CD14-positive monocyte (primary cell): ENCODE measurements around the gene TRIM44. TPM values are rescaled to one million over a fixed set of nuclear protein-coding genes. Genes with fewer than 3 reads are reported as not detected.

Experiments
- DNase-seq, 3 donors: peaks; one replicate each; pipeline ENCODE4 v3.0.0-alpha.2; 2011 to 2022
- H2AFZ ChIP-seq: 2 replicates; pipeline ENCODE4 v1.6.0; 2012; ENCODE audit warnings: mild to moderate bottlenecking, low read depth, low read length, inconsistent platforms; ENCODE audit not compliant: insufficient read depth, poor library complexity, severe bottlenecking
- H3K27ac ChIP-seq, 2 donors: 1 replicate in 1 of 2; 2 replicates in 1 of 2; pipeline ENCODE4 v1.5.1; 2012 to 2013; ENCODE audit warnings: low read length in 2 of 2, control low read depth in 1 of 2, inconsistent platforms in 1 of 2, low read depth in 1 of 2, mild to moderate bottlenecking in 1 of 2
- H3K27me3 ChIP-seq, 2 donors: one replicate each; pipeline versions ENCODE4 v1.6.0 to v1.6.1; 2011 to 2013; ENCODE audit warnings: low read length in 2 of 2; ENCODE audit not compliant: control insufficient read depth in 2 of 2, insufficient read depth in 2 of 2
- H3K36me3 ChIP-seq, 2 donors: replicated peaks in 1 of 2; 1 replicate in 1 of 2; 2 replicates in 1 of 2; pipeline versions ENCODE4 v1.5.1 to v1.6.1; 2012 to 2013; ENCODE audit warnings: low read length in 2 of 2, control low read depth in 1 of 2, inconsistent platforms in 1 of 2, mild to moderate bottlenecking in 1 of 2; ENCODE audit not compliant: insufficient read depth in 2 of 2, control insufficient read depth in 1 of 2
- H3K4me1 ChIP-seq, 2 donors: 1 replicate in 1 of 2; 2 replicates in 1 of 2; pipeline versions ENCODE4 v1.5.1 to v1.6.1; 2012 to 2013; ENCODE audit warnings: low read length in 2 of 2, control low read depth in 1 of 2, inconsistent platforms in 1 of 2, mild to moderate bottlenecking in 1 of 2, moderate library complexity in 1 of 2; ENCODE audit not compliant: insufficient read depth in 2 of 2, control insufficient read depth in 1 of 2
- H3K4me2 ChIP-seq: replicated peaks from 2 replicates; pipeline ENCODE3; 2012; ENCODE audit warnings: low read length, moderate library complexity, mild to moderate bottlenecking; ENCODE audit not compliant: poor library complexity, severe bottlenecking; ENCODE audit errors: extremely low read depth
- H3K4me3 ChIP-seq, 3 experiments: fragments of 200-600 bp in 1 of 3; sonication (generic) in 1 of 3; replicated peaks in 1 of 3; 1 replicate in 2 of 3; 2 replicates in 1 of 3; pipeline ENCODE4 v1.5.1; 2011 to 2013; ENCODE audit warnings: low read length in 3 of 3, mild to moderate bottlenecking in 3 of 3, control low read depth in 2 of 3, low read depth in 2 of 3, inconsistent platforms in 1 of 3, moderate library complexity in 1 of 3
- H3K79me2 ChIP-seq: 2 replicates; pipeline ENCODE4 v1.6.0; 2012; ENCODE audit warnings: mild to moderate bottlenecking, control low read depth, inconsistent platforms, low read length, moderate library complexity; ENCODE audit not compliant: insufficient read depth
- H3K9ac ChIP-seq: 2 replicates; pipeline ENCODE4 v1.6.0; 2017; ENCODE audit warnings: low read length, mild to moderate bottlenecking; ENCODE audit not compliant: insufficient read depth, poor library complexity, severe bottlenecking
- H3K9me3 ChIP-seq, 2 donors: replicated peaks in 1 of 2; 1 replicate in 1 of 2; 2 replicates in 1 of 2; pipeline versions ENCODE4 v1.5.1 to v1.6.1; 2012 to 2013; ENCODE audit warnings: low read length in 2 of 2, control low read depth in 1 of 2; ENCODE audit not compliant: control insufficient read depth in 1 of 2, insufficient read depth in 1 of 2
- H4K20me1 ChIP-seq: 2 replicates; pipeline ENCODE4 v1.6.0; 2012; ENCODE audit warnings: mild to moderate bottlenecking, low read length, control low read depth, moderate library complexity; ENCODE audit not compliant: insufficient read depth
- H3K27ac Mint-ChIP-seq, 7 donors: one replicate each; pipeline ENCODE4 v1.8.0; 2020; ENCODE audit warnings: mild to moderate bottlenecking in 7 of 7, mixed read lengths in 7 of 7, moderate library complexity in 6 of 7, inconsistent platforms in 2 of 7
- H3K27me3 Mint-ChIP-seq, 3 donors: one replicate each; pipeline ENCODE4 v1.8.0; 2021 to 2022; ENCODE audit warnings: low read depth in 3 of 3, mild to moderate bottlenecking in 3 of 3, mixed read lengths in 3 of 3, moderate library complexity in 3 of 3, inconsistent platforms in 1 of 3
- H3K36me3 Mint-ChIP-seq, 2 donors: one replicate each; pipeline ENCODE4 v1.8.0; 2020; ENCODE audit warnings: mixed read lengths in 2 of 2, inconsistent platforms in 1 of 2, mild to moderate bottlenecking in 1 of 2
- H3K4me1 Mint-ChIP-seq: one replicate; pipeline ENCODE4 v1.8.0; 2020; ENCODE audit warnings: mild to moderate bottlenecking, mixed read lengths
- H3K4me3 Mint-ChIP-seq, 2 donors: one replicate each; pipeline ENCODE4 v1.8.0; 2020; ENCODE audit warnings: mild to moderate bottlenecking in 2 of 2, mixed read lengths in 2 of 2, moderate library complexity in 1 of 2
- H3K9me3 Mint-ChIP-seq, 7 donors: one replicate each; pipeline ENCODE4 v1.8.0; 2020 to 2022; ENCODE audit warnings: mixed read lengths in 7 of 7, mild to moderate bottlenecking in 6 of 7, moderate library complexity in 6 of 7, inconsistent platforms in 2 of 7
- WGBS: methylation state at CpG from one replicate; pipeline ENCODE4 v1.1.5; 2013; ENCODE audit warnings: missing lambda C conversion rate; ENCODE audit not compliant: insufficient coverage; 5-methylcytosine and 5-hydroxymethylcytosine counted together
- intact Hi-C, 2 donors: fragments of 100-400 bp; cut with micrococcal nuclease; formaldehyde crosslinking; loops; one replicate each; pipeline versions ENCODE4 v1.15.0 to v1.15.1; 2023
- polyA plus RNA-seq, 3 donors: library from polyadenylated mRNA; depleted of rRNA in 1 of 3; unstranded in 2 of 3; stranded (reverse) in 1 of 3; fragments of 300-500 nt in 2 of 3; fragments of >200 nt in 1 of 3; fragmentation: Illumina TruSeq in 2 of 3; gene quantifications; 1 replicate in 2 of 3; 2 replicates in 1 of 3; pipeline ENCODE4 v1.2.3, GENCODE V29; 2012 to 2021
- TF ChIP-seq, protein P1 (sequence below): fragments of 200-600 bp; IDR thresholded peaks from one replicate; pipeline ENCODE4 v1.8.0; 2022; ENCODE audit warnings: antibody characterized with exemption, mild to moderate bottlenecking

The TRIM44 gene
- polyA plus RNA-seq, 3 donors, result 25.3 to 47.1 (median 45.9) TPM

DNA sequence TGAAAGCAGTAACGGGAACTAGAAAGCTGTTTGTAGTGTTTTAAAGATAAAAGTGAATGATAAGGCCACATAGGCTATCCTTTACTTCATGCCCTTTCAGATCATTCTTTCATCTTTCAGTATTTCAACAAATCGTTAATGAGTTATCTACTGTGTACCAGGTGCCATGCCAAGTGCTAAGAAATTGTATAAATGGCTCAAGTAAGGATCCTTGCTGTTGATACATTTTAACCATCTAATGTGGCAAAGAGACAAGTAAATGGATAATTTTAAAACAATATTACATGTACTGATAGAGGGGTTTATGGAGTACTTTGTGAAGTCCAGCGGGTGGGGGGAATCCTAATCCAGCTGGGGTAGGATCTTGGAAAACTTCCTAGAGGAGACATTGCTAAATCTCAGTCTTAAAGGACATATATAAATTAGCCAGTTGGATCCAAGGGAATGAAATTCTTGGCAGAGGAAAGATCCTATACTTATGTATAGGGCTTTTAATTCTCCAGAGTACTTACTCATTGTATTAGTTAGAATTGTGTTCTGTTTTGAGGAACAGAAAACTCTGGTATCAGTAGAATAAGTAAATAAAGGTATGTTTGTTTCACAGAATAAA is 119.4 kb downstream of the TRIM44 start:
- Mint-ChIP-seq H3K36me3 (peaks cover 16 to 26% of the 10 kb centered on the region in 2 donors), H3K9me3 (peaks cover 8 to 17% (median 13%) of the 10 kb centered on the region in 7 donors), H3K27me3 (no peaks in the 10 kb centered on the region), H3K4me1 (peaks cover 6% of the 10 kb centered on the region), H3K27ac (no peak overlapping the region), H3K4me3 (no peak overlapping the region)
- Histone ChIP-seq H3K27ac (no peak overlapping the region), H3K79me2 (no peaks in the 10 kb centered on the region), H3K4me1 (no peaks in the 10 kb centered on the region), H3K9me3 (peaks cover 0 to 9% of the 10 kb centered on the region in 2 donors), H3K36me3 (no peaks in the 10 kb centered on the region), H3K27me3 (no peaks in the 10 kb centered on the region), H3K4me2 (no peak overlapping the region), H2AFZ (no peak overlapping the region), H3K4me3 (no peak overlapping the region), H4K20me1 (peaks cover 59% of the 10 kb centered on the region), H3K9ac (no peak overlapping the region)
- no CpG with 5 or more reads among the region's 3 CpGs for WGBS
- DNase-seq, result no peak
- intact Hi-C loops, result no loop called here
- TF ChIP-seq, protein P1, sequence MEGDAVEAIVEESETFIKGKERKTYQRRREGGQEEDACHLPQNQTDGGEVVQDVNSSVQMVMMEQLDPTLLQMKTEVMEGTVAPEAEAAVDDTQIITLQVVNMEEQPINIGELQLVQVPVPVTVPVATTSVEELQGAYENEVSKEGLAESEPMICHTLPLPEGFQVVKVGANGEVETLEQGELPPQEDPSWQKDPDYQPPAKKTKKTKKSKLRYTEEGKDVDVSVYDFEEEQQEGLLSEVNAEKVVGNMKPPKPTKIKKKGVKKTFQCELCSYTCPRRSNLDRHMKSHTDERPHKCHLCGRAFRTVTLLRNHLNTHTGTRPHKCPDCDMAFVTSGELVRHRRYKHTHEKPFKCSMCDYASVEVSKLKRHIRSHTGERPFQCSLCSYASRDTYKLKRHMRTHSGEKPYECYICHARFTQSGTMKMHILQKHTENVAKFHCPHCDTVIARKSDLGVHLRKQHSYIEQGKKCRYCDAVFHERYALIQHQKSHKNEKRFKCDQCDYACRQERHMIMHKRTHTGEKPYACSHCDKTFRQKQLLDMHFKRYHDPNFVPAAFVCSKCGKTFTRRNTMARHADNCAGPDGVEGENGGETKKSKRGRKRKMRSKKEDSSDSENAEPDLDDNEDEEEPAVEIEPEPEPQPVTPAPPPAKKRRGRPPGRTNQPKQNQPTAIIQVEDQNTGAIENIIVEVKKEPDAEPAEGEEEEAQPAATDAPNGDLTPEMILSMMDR, result no peak

GRCh38 chr11:35783809-35784208 is 121.2 kb downstream of the TRIM44 start:
- WGBS, result no CpG with 5 or more reads among the region's 3 CpGs
- Histone ChIP-seq H3K4me2 (no peak overlapping the region), H2AFZ (no peak overlapping the region), H4K20me1 (peaks cover 70% of the 10 kb centered on the region), H3K4me3 (no peak overlapping the region), H3K27me3 (no peaks in the 10 kb centered on the region), H3K79me2 (peaks cover 4% of the 10 kb centered on the region), H3K27ac (no peak overlapping the region), H3K4me1 (no peaks in the 10 kb centered on the region), H3K9me3 (peaks cover 0 to 6% of the 10 kb centered on the region in 2 donors), H3K36me3 (no peaks in the 10 kb centered on the region), H3K9ac (no peak overlapping the region)
- Mint-ChIP-seq H3K4me3 (no peak overlapping the region), H3K9me3 (peaks cover 3 to 8% (median 4%) of the 10 kb centered on the region in 7 donors), H3K4me1 (peaks cover 6% of the 10 kb centered on the region), H3K36me3 (peaks cover 19 to 21% of the 10 kb centered on the region in 2 donors), H3K27ac (no peak overlapping the region), H3K27me3 (no peaks in the 10 kb centered on the region)
- DNase-seq, result no peak
- TF ChIP-seq, protein P1, result no peak
- intact Hi-C loops, result no loop called here
